ENCODE data around the gene HECW1.

- no peak for TF ChIP-seq POLR2A (IDR thresholded peaks at IDR 0.05; ENCODE audit: low read length)
- TF ChIP-seq CBX2 (IDR thresholded peaks at IDR 0.05; ENCODE audit: borderline replicate concordance, low read depth), result no peak
- TF ChIP-seq PHF8 (IDR thresholded peaks at IDR 0.05; ENCODE audit: borderline replicate concordance, low read depth), result no peak
- no peak for TF ChIP-seq RAD21 (conservative IDR thresholded peaks at IDR 0.05 in 1 of 2, IDR thresholded peaks at IDR 0.05 in 1 of 2)
- TF ChIP-seq, protein P1, sequence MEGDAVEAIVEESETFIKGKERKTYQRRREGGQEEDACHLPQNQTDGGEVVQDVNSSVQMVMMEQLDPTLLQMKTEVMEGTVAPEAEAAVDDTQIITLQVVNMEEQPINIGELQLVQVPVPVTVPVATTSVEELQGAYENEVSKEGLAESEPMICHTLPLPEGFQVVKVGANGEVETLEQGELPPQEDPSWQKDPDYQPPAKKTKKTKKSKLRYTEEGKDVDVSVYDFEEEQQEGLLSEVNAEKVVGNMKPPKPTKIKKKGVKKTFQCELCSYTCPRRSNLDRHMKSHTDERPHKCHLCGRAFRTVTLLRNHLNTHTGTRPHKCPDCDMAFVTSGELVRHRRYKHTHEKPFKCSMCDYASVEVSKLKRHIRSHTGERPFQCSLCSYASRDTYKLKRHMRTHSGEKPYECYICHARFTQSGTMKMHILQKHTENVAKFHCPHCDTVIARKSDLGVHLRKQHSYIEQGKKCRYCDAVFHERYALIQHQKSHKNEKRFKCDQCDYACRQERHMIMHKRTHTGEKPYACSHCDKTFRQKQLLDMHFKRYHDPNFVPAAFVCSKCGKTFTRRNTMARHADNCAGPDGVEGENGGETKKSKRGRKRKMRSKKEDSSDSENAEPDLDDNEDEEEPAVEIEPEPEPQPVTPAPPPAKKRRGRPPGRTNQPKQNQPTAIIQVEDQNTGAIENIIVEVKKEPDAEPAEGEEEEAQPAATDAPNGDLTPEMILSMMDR (IDR thresholded peaks at IDR 0.05), result no peak
- TF ChIP-seq, protein P2, sequence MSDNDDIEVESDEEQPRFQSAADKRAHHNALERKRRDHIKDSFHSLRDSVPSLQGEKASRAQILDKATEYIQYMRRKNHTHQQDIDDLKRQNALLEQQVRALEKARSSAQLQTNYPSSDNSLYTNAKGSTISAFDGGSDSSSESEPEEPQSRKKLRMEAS (IDR thresholded peaks at IDR 0.05), result no peak
- no peak for TF ChIP-seq MYC (IDR thresholded peaks at IDR 0.05; ENCODE audit: borderline replicate concordance, low read length)
- TF ChIP-seq KDM5A (IDR thresholded peaks at IDR 0.05), result no peak
- no peak for TF ChIP-seq CBX8 (IDR thresholded peaks at IDR 0.05)
- TF ChIP-seq CEBPB (IDR thresholded peaks at IDR 0.05), result no peak
- no peak for TF ChIP-seq JUNB (IDR thresholded peaks at IDR 0.05)
- no peak for TF ChIP-seq ZC3H11A (IDR thresholded peaks at IDR 0.05)
Measured at GRCh38 chr7:43220250-43220649, 107.8 kb downstream of the HECW1 start.
